ENCODE data around the gene CADPS2. TPM values are rescaled to one million over a fixed set of nuclear protein-coding genes. Genes with fewer than 3 reads are reported as not detected.

Gene CADPS2
- total and polyA plus RNA-seq, 2 of the 8 experiments (the other 6 are each of a cell fraction or from before 2014, with no cell fraction given) = 8.9 to 22.3 TPM

DNA sequence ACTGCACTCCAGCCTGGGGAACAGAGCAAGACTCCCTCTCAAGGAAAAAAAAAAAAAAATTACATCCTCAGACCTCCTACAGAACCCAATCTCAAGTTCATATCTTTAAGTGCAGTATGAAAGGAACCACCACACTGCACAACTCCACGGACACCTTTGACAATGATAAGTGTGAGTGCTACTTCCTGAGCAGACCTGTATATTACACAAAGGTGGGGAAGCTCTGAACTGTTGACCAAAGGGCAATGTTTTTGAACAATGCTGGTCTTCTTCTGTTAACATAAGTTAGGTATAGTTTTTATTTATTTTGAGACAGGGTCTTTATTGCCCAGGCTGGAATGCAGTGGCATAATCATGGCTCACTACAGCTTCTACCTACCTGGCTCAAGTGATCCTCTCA, 129.4 kb downstream of the CADPS2 start:
- H3K56ac ChIP-seq (replicated peaks; ENCODE audit: insufficient read length, low read depth, low read length) = no peak overlapping the region
- H2BK120ac ChIP-seq (replicated peaks; ENCODE audit: low read depth, low read length) = no peak overlapping the region

More for the DNA sequence above, 129.4 kb downstream of the CADPS2 start:
- H3K4me3 ChIP-seq (ENCODE audit: extremely low read depth in 1 of 4, insufficient read depth in 2 of 4, low read depth in 3 of 4, low read length in 4 of 4) = no peak overlapping the region
- no peak overlapping the region for H3K4ac ChIP-seq (replicated peaks; ENCODE audit: insufficient read length, low read depth, low read length)
- H3K14ac ChIP-seq (ENCODE audit: insufficient read length) = no peak overlapping the region
- H3K23ac ChIP-seq (ENCODE audit: insufficient read length) = no peak overlapping the region
- no peaks in the 10 kb centered on the region for H3K36me3 ChIP-seq (ENCODE audit: control insufficient read depth in 2 of 4, insufficient read depth in 4 of 4, low read length in 3 of 4)
- H4K20me1 ChIP-seq (replicated peaks in 1 of 2; ENCODE audit: control insufficient read depth in 1 of 2, insufficient read depth in 2 of 2, low read length in 2 of 2) = no peaks in the 10 kb centered on the region
- FAIRE-seq = no peak
- no peaks in the 10 kb centered on the region for H3K23me2 ChIP-seq (ENCODE audit: low read depth, low read length)
- 100% methylated on average over 1 of the region's 1 CpG; no CpG with 5 or more reads in 1 of the 2 experiments for WGBS, 2 experiments (ENCODE audit: extremely low coverage in 1 of 2, insufficient coverage in 1 of 2, insufficient read length in 1 of 2, insufficient replicate concordance in 2 of 2, low coverage in 1 of 2, low lambda C conversion rate in 2 of 2, missing lambda C conversion rate in 1 of 2)
- no peak overlapping the region for H2BK5ac ChIP-seq (ENCODE audit: low read depth, low read length)
- no peak overlapping the region for H4K8ac ChIP-seq (ENCODE audit: extremely low read depth, insufficient read depth, low read length)
- no peak overlapping the region for H2BK12ac ChIP-seq (ENCODE audit: low read depth, low read length)
- H3K79me2 ChIP-seq (ENCODE audit: control insufficient read depth in 1 of 2, insufficient read depth in 2 of 2, low read length in 2 of 2) = no peaks in the 10 kb centered on the region
- H3K79me1 ChIP-seq (ENCODE audit: low read depth, low read length) = no peaks in the 10 kb centered on the region
- TF ChIP-seq TAF7 (optimal IDR thresholded peaks at IDR 0.05; ENCODE audit: borderline replicate concordance, low read depth, low read length) (no peak), HDAC6 (IDR thresholded peaks at IDR 0.05; ENCODE audit: low read depth, low read length) (no peak), FOSL1 (IDR thresholded peaks at IDR 0.05; ENCODE audit: insufficient read depth, low read depth, low read length) (no peak), ZNF274 (IDR thresholded peaks at IDR 0.05; ENCODE audit: borderline replicate concordance, extremely low read depth, low read length) (no peak), KDM5A (IDR thresholded peaks at IDR 0.05; ENCODE audit: low read length) (no peak)
- no peak overlapping the region for H4K91ac ChIP-seq (replicated peaks; ENCODE audit: insufficient read length, low read length)
- H3K18ac ChIP-seq (ENCODE audit: extremely low read depth, low read length) = no peak overlapping the region
- no peak overlapping the region for H4K5ac ChIP-seq (ENCODE audit: insufficient read length, low read depth, low read length)
- H2BK20ac ChIP-seq (ENCODE audit: low read length) = no peak overlapping the region
- no peaks in the 10 kb centered on the region for H3K27me3 ChIP-seq (replicated peaks in 1 of 4; ENCODE audit: control insufficient read depth in 3 of 4, extremely low read depth in 1 of 4, insufficient read depth in 3 of 4, low read length in 3 of 4)
- H2BK15ac ChIP-seq (ENCODE audit: low read length) = no peak overlapping the region; the same call in 1 of the 2 replicates
- no peak overlapping the region for H3K27ac ChIP-seq (ENCODE audit: low read depth, low read length)
- no peak overlapping the region for H3K9ac ChIP-seq (replicated peaks in 1 of 4; ENCODE audit: extremely low read depth in 1 of 4, low read depth in 3 of 4, low read length in 3 of 4)
- peaks cover 0 to 6% (median 0%) of the 10 kb centered on the region in 4 experiments; a peak in 2 of 7 replicates for H3K4me1 ChIP-seq (replicated peaks in 1 of 4; ENCODE audit: control insufficient read depth in 3 of 4, insufficient read depth in 4 of 4, low read length in 3 of 4)
- CTCF ChIA-PET (ENCODE audit: partially characterized antibody) = interaction anchor here (0.6 to 1.1 kb wide), 3 partner anchors 9 to 361 kb away, joined by 3 to 4 read pairs (median 3); no protein-coding TSS in a partner anchor
- no peak overlapping the region for H2AK5ac ChIP-seq (ENCODE audit: low read depth, low read length)
- no peaks in the 10 kb centered on the region for H3K9me3 ChIP-seq (ENCODE audit: insufficient read depth in 2 of 2, low read depth in 1 of 2, low read length in 1 of 2)
- no peak overlapping the region for H2AFZ ChIP-seq (ENCODE audit: low read length)
- no peak overlapping the region for H3K4me2 ChIP-seq (ENCODE audit: insufficient read depth in 1 of 2, low read depth in 2 of 2, low read length in 2 of 2)
- POLR2A ChIA-PET (ENCODE audit: partially characterized antibody) = no interaction called here
- DNase-seq (ENCODE audit: low read depth in 1 of 2, low spot score in 2 of 2) = no peak

All from H1 (cell line).